Endometrium (tissue), 2 donors: ENCODE measurements around the gene SLC10A7.
"Not testable (repeated sequence)": the region's sequence is repeated elsewhere in the genome, so short reads cannot be mapped to it uniquely, and the experiment has no call there.

Experiments
- FAIRE-seq: peaks from 2 replicates; lab custom pipeline; 2012; peaks lifted over from hg19 to GRCh38; lab: Jason Lieb, UNC
- donor health status: control.
- donor health status: control.

Gene SLC10A7

GRCh38 chr4:146439437-146439836, 82.3 kb downstream of the SLC10A7 start:
- no peak for FAIRE-seq

GRCh38 chr4:146437778-146438177, 84.0 kb downstream of the SLC10A7 start:
- FAIRE-seq: no peak

- no peak for FAIRE-seq
Measured at GRCh38 chr4:146436423-146437162, 85.1 kb downstream of the SLC10A7 start.

GRCh38 chr4:146435962-146436361, 85.8 kb downstream of the SLC10A7 start:
- FAIRE-seq: no peak

GRCh38 chr4:146432065-146432464, 89.7 kb downstream of the SLC10A7 start:
- no peak for FAIRE-seq

GRCh38 chr4:146428298-146428697, 93.4 kb downstream of the SLC10A7 start:
- no peak for FAIRE-seq

GRCh38 chr4:146417822-146418221, 103.9 kb downstream of the SLC10A7 start:
- no peak for FAIRE-seq

- no peak for FAIRE-seq
Measured at GRCh38 chr4:146415829-146416228, 105.9 kb downstream of the SLC10A7 start.

GRCh38 chr4:146407669-146408084, 114.1 kb downstream of the SLC10A7 start:
- no peak for FAIRE-seq

GRCh38 chr4:146407257-146407656, 114.5 kb downstream of the SLC10A7 start:
- no peak for FAIRE-seq

GRCh38 chr4:146401274-146401673, 120.5 kb downstream of the SLC10A7 start:
- no peak for FAIRE-seq

GRCh38 chr4:146398896-146399445, 122.8 kb downstream of the SLC10A7 start:
- FAIRE-seq: no peak

GRCh38 chr4:146398404-146398803, 123.3 kb downstream of the SLC10A7 start:
- FAIRE-seq: no peak

GRCh38 chr4:146389561-146389960, 132.2 kb downstream of the SLC10A7 start:
- FAIRE-seq: no peak

- no peak for FAIRE-seq
Measured at GRCh38 chr4:146382194-146382593, 139.5 kb downstream of the SLC10A7 start.

- no peak for FAIRE-seq
Measured at GRCh38 chr4:146381263-146381872, 140.4 kb downstream of the SLC10A7 start.

- no peak for FAIRE-seq
Measured at GRCh38 chr4:146379744-146380143, 142.0 kb downstream of the SLC10A7 start.

- no peak for FAIRE-seq
Measured at GRCh38 chr4:146371812-146372211, 149.9 kb downstream of the SLC10A7 start.

GRCh38 chr4:146370841-146371240, 150.9 kb downstream of the SLC10A7 start:
- no peak for FAIRE-seq

- FAIRE-seq: no peak
Measured at GRCh38 chr4:146369446-146369845, 152.3 kb downstream of the SLC10A7 start.

GRCh38 chr4:146368209-146368608, 153.5 kb downstream of the SLC10A7 start:
- FAIRE-seq: no peak

GRCh38 chr4:146367347-146367746, 154.4 kb downstream of the SLC10A7 start:
- FAIRE-seq: no peak

GRCh38 chr4:146359771-146360170, 162.0 kb downstream of the SLC10A7 start:
- no peak for FAIRE-seq

GRCh38 chr4:146350114-146350513, 171.6 kb downstream of the SLC10A7 start:
- FAIRE-seq: not testable (repeated sequence)
